Upper lobe of left lung (tissue), 6 donors: ENCODE data around the gene TNNC1. TPM values are rescaled to one million over a fixed set of nuclear protein-coding genes. Genes with fewer than 3 reads are reported as not detected.

ENCODE experiments used
- ATAC-seq, 2 donors: fragments of 200-7000 bp; cut with Tn5 transposase; one replicate each; pipeline ENCODE4 v1.9.1; 2022; ENCODE audit warnings: mild to moderate bottlenecking in 2 of 2, moderate library complexity in 2 of 2; ENCODE audit not compliant: low FRiP score in 2 of 2
- DNase-seq, 2 donors: peaks; one replicate each; pipeline ENCODE4 v3.0.0-alpha.2; 2019 to 2020
- H3K27ac ChIP-seq, 4 donors: fragments of 200-600 bp; sonication (generic); one replicate each; pipeline ENCODE4 v1.5.1; 2016 to 2019
- H3K27me3 ChIP-seq, 4 donors: fragments of 200-600 bp; sonication (generic); one replicate each; pipeline ENCODE4 v1.5.1; 2017 to 2019
- H3K36me3 ChIP-seq, 4 donors: fragments of 200-600 bp; sonication (generic); one replicate each; pipeline ENCODE4 v1.5.1; 2016 to 2019
- H3K4me1 ChIP-seq, 4 donors: fragments of 200-600 bp; sonication (generic); one replicate each; pipeline ENCODE4 v1.5.1; 2018 to 2019
- H3K4me3 ChIP-seq, 4 donors: fragments of 200-600 bp; sonication (generic); one replicate each; pipeline ENCODE4 v1.5.1; 2017 to 2019; ENCODE audit warnings: mild to moderate bottlenecking in 2 of 4, moderate library complexity in 1 of 4
- H3K9me3 ChIP-seq, 4 donors: fragments of 200-600 bp; sonication (generic); one replicate each; pipeline ENCODE4 v1.5.1; 2018 to 2019
- EP300 ChIP-seq, 4 donors: sonication (generic); formaldehyde crosslinking; IDR thresholded peaks; one replicate each; pipeline ENCODE4 v1.5.1; 2017; ENCODE audit warnings: antibody characterized with exemption in 4 of 4, control low read depth in 2 of 4
- POLR2A ChIP-seq, 4 donors: fragments of 450-650 bp; IDR thresholded peaks; one replicate each; pipeline ENCODE4 v1.5.1; 2016 to 2017; ENCODE audit warnings: antibody characterized with exemption in 4 of 4, mild to moderate bottlenecking in 2 of 4
- POLR2AphosphoS5 ChIP-seq, 2 donors: sonication (generic); formaldehyde crosslinking; IDR thresholded peaks; one replicate each; pipeline ENCODE4 v1.5.1; 2017; ENCODE audit warnings: antibody characterized with exemption in 2 of 2
- WGBS, 2 donors: methylation state at CpG; one replicate each; pipeline ENCODE4 v1.1.5; 2017 to 2018; 5-methylcytosine and 5-hydroxymethylcytosine counted together
- total RNA-seq, 6 donors: library from RNA; depleted of rRNA in 4 of 6; stranded (reverse); fragments of >200 nt in 4 of 6; gene quantifications; one replicate each; pipeline versions ENCODE4 v1.1.0 to v1.2.1, GENCODE V29; 2016 to 2021
- TF ChIP-seq, protein P1 (sequence below), 6 experiments: fragments of 450-650 bp in 4 of 6; fragments of 200-600 bp in 2 of 6; sonication (generic) in 2 of 6; IDR thresholded peaks; one replicate each; pipeline ENCODE4 v1.5.1; 2016 to 2019; ENCODE audit warnings: antibody characterized with exemption in 6 of 6
- donor health status: DM: no; HTN: no; CAD: no; lungs with moderate emphysema.
- donor health status: DM: no; HTN: yes; CAD: no; lungs with severe emphysema.

TNNC1 gene
- total RNA-seq, 6 donors from 2014 or later, result 28.3 to 196 (median 122) TPM

DNA sequence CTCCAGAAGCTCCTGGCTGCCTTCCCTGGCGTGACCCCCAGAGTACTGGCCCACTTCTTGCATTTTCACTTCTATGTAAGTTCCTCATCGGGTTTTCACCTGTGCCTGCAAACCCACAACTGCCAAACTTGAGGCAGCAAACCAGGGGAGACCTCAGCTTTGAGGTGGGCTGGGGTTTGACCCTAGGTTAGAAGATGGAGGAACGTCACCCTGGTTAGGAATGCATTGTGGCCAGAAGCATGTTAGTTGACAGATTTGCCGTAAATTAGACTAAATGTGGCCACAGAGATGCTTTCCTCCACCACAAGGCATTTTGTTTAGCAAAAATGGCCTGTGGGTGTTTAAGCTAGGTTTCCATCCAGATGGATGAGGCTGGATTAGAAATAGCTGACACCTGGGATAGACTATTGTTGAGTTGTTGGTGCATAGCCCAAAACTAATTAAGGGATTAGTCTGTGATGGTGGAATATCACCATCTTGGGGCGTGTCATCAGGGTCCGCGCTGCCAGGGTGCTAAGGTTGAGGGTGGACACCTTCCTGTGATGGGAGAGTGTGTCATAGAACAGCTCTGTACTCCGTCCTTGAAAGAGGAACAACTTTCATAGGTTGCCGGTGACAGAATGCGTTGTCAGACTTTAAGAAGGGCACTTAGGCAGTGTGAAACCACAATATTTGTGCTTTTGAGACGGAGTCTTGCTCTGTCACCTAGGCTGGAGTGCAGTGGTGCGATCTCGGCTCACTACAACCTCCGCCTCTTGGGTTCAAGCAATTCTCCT lies 5.1 kb upstream of the TNNC1 start:
- H3K36me3 ChIP-seq, result peaks cover 18 to 53% (median 33%) of the 10 kb centered on the region in 4 donors
- no peaks in the 10 kb centered on the region for H3K9me3 ChIP-seq
- H3K27ac ChIP-seq, result no peak overlapping the region
- WGBS, 2 donors, result 92 to 94% methylated on average over 14 of the region's 14 CpGs
- TF ChIP-seq EP300 (IDR thresholded peaks at IDR 0.05) (no peak), POLR2AphosphoS5 (IDR thresholded peaks at IDR 0.05) (no peak), POLR2A (IDR thresholded peaks at IDR 0.05) (no peak)
- TF ChIP-seq, protein P1, sequence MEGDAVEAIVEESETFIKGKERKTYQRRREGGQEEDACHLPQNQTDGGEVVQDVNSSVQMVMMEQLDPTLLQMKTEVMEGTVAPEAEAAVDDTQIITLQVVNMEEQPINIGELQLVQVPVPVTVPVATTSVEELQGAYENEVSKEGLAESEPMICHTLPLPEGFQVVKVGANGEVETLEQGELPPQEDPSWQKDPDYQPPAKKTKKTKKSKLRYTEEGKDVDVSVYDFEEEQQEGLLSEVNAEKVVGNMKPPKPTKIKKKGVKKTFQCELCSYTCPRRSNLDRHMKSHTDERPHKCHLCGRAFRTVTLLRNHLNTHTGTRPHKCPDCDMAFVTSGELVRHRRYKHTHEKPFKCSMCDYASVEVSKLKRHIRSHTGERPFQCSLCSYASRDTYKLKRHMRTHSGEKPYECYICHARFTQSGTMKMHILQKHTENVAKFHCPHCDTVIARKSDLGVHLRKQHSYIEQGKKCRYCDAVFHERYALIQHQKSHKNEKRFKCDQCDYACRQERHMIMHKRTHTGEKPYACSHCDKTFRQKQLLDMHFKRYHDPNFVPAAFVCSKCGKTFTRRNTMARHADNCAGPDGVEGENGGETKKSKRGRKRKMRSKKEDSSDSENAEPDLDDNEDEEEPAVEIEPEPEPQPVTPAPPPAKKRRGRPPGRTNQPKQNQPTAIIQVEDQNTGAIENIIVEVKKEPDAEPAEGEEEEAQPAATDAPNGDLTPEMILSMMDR (IDR thresholded peaks at IDR 0.05), result no peak
- no peak overlapping the region for H3K4me3 ChIP-seq
- ATAC-seq (no peak), DNase-seq (no peak)
- H3K4me1 ChIP-seq, result peaks cover 20 to 37% (median 30%) of the 10 kb centered on the region in 4 donors
- H3K27me3 ChIP-seq, result no peaks in the 10 kb centered on the region

DNA sequence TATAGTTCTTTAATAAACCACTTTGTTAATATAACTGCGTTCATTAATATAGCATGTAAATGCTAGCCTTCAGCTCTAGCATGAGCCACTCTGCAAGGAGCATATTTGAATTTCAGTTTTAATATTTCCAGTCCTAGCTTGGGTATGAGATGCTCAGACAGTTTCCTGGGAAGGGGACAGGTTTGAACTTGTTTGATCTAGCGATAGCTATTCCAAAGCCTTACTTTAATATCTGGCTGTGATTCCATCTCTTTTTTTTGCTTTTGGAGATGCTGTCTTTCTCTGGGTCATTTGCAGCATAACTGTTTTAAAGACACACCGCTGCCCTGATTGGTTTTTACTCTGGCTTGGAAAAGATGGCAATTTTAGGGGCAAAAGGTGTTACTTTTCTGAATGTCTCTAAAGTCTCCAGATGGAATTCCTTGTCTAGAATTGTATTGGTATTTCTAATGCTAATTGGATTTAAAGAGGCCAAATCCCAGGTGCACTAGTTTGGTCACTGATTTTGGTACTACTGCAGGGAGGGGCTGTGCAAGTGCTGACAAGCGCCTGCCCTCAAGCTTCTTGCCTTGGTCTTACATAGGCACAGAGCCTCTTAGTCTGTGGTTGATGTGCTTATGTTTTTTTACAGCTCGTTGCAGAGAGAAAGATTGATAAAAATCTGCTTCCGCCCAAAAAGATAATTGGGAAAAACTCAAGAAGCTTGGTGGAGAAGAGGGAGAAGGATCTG lies 4.4 kb upstream of the TNNC1 start:
- peaks cover 23 to 41% (median 34%) of the 10 kb centered on the region in 4 donors for H3K4me1 ChIP-seq
- peaks cover 18 to 50% (median 33%) of the 10 kb centered on the region in 4 donors for H3K36me3 ChIP-seq
- no peak for DNase-seq
- no peak overlapping the region for H3K4me3 ChIP-seq
- ATAC-seq, result no peak
- H3K27ac ChIP-seq, result no peak overlapping the region
- TF ChIP-seq EP300 (IDR thresholded peaks at IDR 0.05), result no peak
- TF ChIP-seq, protein P1 (IDR thresholded peaks at IDR 0.05), result no peak
- TF ChIP-seq POLR2AphosphoS5 (IDR thresholded peaks at IDR 0.05), result no peak
- TF ChIP-seq POLR2A (IDR thresholded peaks at IDR 0.05), result no peak
- no peaks in the 10 kb centered on the region for H3K27me3 ChIP-seq
- WGBS, 2 donors, result 79 to 91% methylated on average over 6 of the region's 6 CpGs
- H3K9me3 ChIP-seq, result no peaks in the 10 kb centered on the region

DNA sequence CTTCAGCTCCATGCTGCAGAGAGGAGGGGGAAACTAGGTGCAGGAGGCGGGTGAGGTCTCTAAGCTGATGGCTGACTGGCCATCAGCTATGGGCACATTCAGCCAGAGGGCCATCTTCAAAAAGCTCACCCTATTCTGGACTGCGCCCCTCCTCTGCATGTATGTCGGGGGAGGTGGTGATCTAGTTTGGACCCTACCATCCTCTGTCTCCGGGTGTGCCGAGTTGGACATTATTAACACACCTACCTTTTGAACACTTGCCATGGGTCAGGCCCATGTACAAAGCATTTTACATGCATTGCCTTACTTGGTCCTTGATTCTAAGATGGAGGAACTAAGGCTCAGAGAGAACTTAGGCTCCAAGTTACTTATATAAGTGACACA lies 3.0 kb upstream of the TNNC1 start:
- WGBS, 2 donors, result 79 to 84% methylated on average over 5 of the region's 5 CpGs
- no peak for TF ChIP-seq EP300 (IDR thresholded peaks at IDR 0.05)
- no peak for TF ChIP-seq POLR2A (IDR thresholded peaks at IDR 0.05)
- no peak for TF ChIP-seq POLR2AphosphoS5 (IDR thresholded peaks at IDR 0.05)
- TF ChIP-seq, protein P1 (IDR thresholded peaks at IDR 0.05), result no peak
- DNase-seq (no peak), ATAC-seq (no peak)
- H3K9me3 ChIP-seq, result no peaks in the 10 kb centered on the region
- peak overlapping the region in 3 of 4 donors; percentile 81 to 95 (median 85) for H3K4me3 ChIP-seq
- H3K27ac ChIP-seq, result peak overlapping the region; percentile 85 to 95 (median 90)
- H3K4me1 ChIP-seq, result peaks cover 23 to 41% (median 32%) of the 10 kb centered on the region in 4 donors
- peaks cover 18 to 43% (median 30%) of the 10 kb centered on the region in 4 donors for H3K36me3 ChIP-seq
- no peaks in the 10 kb centered on the region for H3K27me3 ChIP-seq

DNA sequence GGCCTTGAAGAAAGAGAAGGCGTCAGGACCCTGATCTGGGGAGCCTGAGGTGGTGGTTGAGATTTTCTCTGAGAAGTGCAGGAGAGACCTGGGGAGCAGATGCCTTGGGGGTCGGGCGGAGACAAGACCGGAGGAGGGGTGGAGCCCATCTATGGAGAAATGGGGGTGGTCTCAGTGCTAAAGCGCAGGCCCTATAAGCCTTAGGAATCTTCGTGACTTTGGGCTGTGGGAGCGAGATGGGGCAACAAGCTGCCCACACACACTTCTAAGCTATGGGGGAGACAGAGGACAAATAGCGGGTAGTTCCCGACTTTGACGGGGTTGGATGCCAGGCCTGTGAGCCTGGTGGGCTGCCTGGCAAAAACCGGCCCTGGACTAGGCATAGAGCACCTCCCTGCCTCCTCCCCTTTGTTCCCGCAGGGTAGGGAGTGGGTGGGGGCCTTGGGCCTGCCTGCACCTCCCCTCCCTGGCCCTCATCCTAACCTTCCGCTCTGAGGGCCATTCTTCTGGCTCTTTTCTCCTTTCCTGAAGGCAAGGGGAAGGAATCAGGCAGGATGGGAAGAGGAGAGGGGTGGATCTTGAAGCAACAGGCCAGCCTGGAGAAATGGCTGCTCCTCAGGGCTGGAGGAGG lies 2.4 kb upstream of the TNNC1 start:
- TF ChIP-seq EP300 (IDR thresholded peaks at IDR 0.05), result no peak
- TF ChIP-seq POLR2AphosphoS5 (IDR thresholded peaks at IDR 0.05), result peak in 1 of 2 donors; percentile 5
- ATAC-seq (peak in 1 of 2 donors; percentile 70), DNase-seq (peak in 1 of 2 donors; percentile 37)
- peak overlapping the region; percentile 30 to 95 (median 83) for H3K4me3 ChIP-seq
- H3K36me3 ChIP-seq, result peaks cover 18 to 38% (median 28%) of the 10 kb centered on the region in 4 donors
- 10 to 13% methylated on average over 7 to 13 of the region's 13 CpGs for WGBS, 2 donors
- H3K4me1 ChIP-seq, result peaks cover 23 to 41% (median 32%) of the 10 kb centered on the region in 4 donors
- H3K27me3 ChIP-seq, result no peaks in the 10 kb centered on the region
- H3K27ac ChIP-seq, result peak overlapping the region; percentile 85 to 95 (median 90)
- no peaks in the 10 kb centered on the region for H3K9me3 ChIP-seq
